ENCODE measurements around the gene RAD23B. TPM values are rescaled to one million over a fixed set of nuclear protein-coding genes. Genes with fewer than 3 reads are reported as not detected.

Gene RAD23B
- total and polyA plus RNA-seq, 8 donors: 19.5 to 81.2 (median 65.3) TPM

GRCh38 chr9:107260437-107261081 lies 22.5 kb upstream of the RAD23B start:
- no peak for TF ChIP-seq CTCF (IDR thresholded peaks at IDR 0.05)

GRCh38 chr9:107261106-107261505 lies 22.0 kb upstream of the RAD23B start:
- no peak for TF ChIP-seq CTCF (IDR thresholded peaks at IDR 0.05)
- intact Hi-C loops (cut with DNase I): no loop called here
- Histone ChIP-seq H3K9me3 (no peaks in the 10 kb centered on the region), H3K4me1 (no peaks in the 10 kb centered on the region), H3K27ac (no peak overlapping the region), H3K36me3 (no peaks in the 10 kb centered on the region), H3K27me3 (no peaks in the 10 kb centered on the region), H3K4me3 (no peak overlapping the region)
- no peak for ATAC-seq
- no peak for DNase-seq
- FAIRE-seq: no peak
- WGBS, 2 donors: 79 to 86% methylated on average over 5 of the region's 5 CpGs

More at GRCh38 chr9:107260437-107261081, 22.5 kb upstream of the RAD23B start:
- no peak for FAIRE-seq
- Histone ChIP-seq H3K4me3 (no peak overlapping the region), H3K27ac (no peak overlapping the region), H3K27me3 (no peaks in the 10 kb centered on the region), H3K9me3 (no peaks in the 10 kb centered on the region), H3K4me1 (no peaks in the 10 kb centered on the region), H3K36me3 (no peaks in the 10 kb centered on the region)
- intact Hi-C loops (cut with DNase I): no loop called here
- WGBS, 2 donors: 68 to 76% methylated on average over 4 of the region's 4 CpGs
- ATAC-seq: no peak
- no peak for DNase-seq

GRCh38 chr9:107263289-107263688 lies 19.8 kb upstream of the RAD23B start:
- FAIRE-seq: no peak
- no peak overlapping the region for H3K27ac ChIP-seq
- intact Hi-C loops (cut with DNase I): no loop called here
- no peak for ATAC-seq
- 55 to 64% methylated on average over 2 of the region's 2 CpGs for WGBS, 2 donors
- H3K36me3 ChIP-seq: no peaks in the 10 kb centered on the region
- H3K27me3 ChIP-seq: no peaks in the 10 kb centered on the region
- TF ChIP-seq CTCF (IDR thresholded peaks at IDR 0.05): no peak
- no peak for DNase-seq
- no peaks in the 10 kb centered on the region for H3K4me1 ChIP-seq
- H3K4me3 ChIP-seq: no peak overlapping the region
- H3K9me3 ChIP-seq: no peaks in the 10 kb centered on the region

GRCh38 chr9:107266624-107267368 lies 16.3 kb upstream of the RAD23B start:
- intact Hi-C loops (cut with DNase I): no loop called here
- no peak overlapping the region for H3K27ac ChIP-seq
- DNase-seq (no peak), ATAC-seq (no peak), FAIRE-seq (no peak)
- TF ChIP-seq CTCF (IDR thresholded peaks at IDR 0.05): no peak
- H3K4me3 ChIP-seq: no peak overlapping the region
- 77 to 80% methylated on average over 7 of the region's 7 CpGs for WGBS, 2 donors
- H3K9me3 ChIP-seq: no peaks in the 10 kb centered on the region
- H3K27me3 ChIP-seq: no peaks in the 10 kb centered on the region
- H3K4me1 ChIP-seq: no peaks in the 10 kb centered on the region
- no peaks in the 10 kb centered on the region for H3K36me3 ChIP-seq

- TF ChIP-seq CTCF (IDR thresholded peaks at IDR 0.05): no peak
- ATAC-seq: no peak
- Histone ChIP-seq H3K4me1 (no peaks in the 10 kb centered on the region), H3K27me3 (no peaks in the 10 kb centered on the region), H3K27ac (no peak overlapping the region), H3K9me3 (no peaks in the 10 kb centered on the region), H3K4me3 (no peak overlapping the region), H3K36me3 (no peaks in the 10 kb centered on the region)
- WGBS, 2 donors: 65 to 71% methylated on average over 2 of the region's 2 CpGs
- FAIRE-seq: no peak
- no peak for DNase-seq
- intact Hi-C loops (cut with DNase I): no loop called here
These were observed 14.5 kb upstream of the RAD23B start for GRCh38 chr9:107268560-107268959.

Measured in pancreas (tissue), 10 donors.